SIG-M5 treated with dmso at 0.1 percent for 504 hours (cell line): ENCODE results near the gene FREY1.

Experiments
- DNase-seq: peaks from one replicate; lab custom pipeline; 2025; ENCODE audit not compliant: unreplicated experiment; lab: John Stamatoyannopoulos, UW

The FREY1 gene

DNA sequence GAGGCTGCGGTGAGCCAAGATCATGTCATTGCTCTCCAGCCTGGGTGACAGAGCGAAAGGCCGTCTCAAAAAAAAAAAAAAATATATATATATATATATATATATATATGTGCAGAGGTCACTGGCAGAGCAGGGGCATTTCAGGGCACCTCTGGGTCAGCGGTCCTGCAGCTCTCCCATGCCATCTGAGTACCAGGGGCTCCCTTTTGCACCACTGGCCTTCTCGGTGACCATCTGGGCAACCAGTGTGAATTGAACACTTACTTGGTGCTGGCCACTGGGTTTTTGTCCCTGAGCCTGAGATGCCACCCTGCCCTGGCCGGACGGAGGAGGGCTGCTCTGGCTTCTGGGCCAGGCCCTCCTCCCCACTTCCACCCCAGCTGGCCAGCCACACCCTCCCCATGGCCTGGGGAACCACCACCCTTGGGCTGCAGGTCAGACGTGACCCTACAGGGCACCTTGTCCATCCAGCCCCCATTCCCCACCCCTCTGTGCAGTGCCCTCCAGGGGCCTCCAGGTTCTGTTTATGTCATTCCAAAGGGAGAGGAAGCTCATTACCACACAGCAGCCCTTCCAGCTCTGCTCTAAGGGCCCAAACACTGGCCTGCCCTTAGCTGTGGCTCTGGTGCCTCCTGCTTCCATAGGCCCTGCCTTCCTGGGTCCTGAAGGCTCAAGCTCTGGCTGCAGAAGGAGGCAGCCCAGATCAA, 11.4 kb downstream of the FREY1 start:
- no peak for DNase-seq

DNA sequence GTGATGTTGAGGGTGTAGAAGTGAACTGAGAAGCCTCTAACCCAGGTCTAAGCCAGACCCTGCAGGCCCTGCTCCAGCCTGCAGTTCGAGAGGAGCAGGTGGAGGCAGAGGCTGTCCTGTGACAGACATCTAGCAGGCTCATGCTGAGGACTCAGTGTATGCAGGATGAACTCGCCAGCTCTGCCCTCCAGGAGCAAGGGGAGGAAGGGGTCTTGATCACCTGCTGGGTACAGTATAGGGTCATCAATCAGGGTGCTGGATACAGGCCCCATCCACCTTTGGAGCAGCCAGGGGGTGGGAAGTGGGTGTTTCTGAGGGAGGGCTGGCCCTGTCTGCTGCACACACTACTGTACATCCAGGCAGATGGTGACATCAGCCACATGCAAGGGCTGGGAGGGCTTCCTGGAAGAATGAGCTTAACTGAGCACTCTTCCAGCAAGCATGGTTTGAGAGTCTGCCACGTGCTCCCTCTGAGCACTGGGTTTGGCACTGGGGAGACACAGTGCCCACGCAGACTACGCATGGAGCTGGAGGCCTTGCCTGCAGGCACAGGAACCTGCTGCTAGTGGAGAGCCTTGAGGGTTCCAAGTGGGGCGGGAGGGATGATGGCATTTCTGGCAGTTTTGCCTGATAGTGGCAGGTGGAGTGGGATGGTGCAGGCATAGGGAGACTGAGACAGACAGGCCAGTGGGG, 12.4 kb downstream of the FREY1 start:
- no peak for DNase-seq

DNA sequence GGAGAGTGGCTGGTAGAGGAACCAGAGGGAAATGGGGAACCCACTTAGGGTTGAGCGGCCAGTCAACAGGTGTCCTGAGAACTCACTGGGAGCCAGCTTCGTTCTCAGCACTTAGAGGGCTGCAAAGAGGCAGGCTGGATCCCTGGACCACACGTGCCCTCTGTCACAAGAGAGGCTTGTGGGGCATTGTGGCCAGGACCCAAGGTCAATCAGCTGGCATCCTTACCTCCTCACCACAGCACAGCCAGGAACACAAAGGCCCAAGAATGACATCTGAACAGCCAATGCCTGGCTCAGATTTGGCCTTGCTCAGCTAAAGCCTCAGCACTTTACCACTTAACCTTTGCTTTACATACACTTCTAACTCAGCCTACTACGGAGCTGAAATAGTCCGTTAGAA, 14.2 kb downstream of the FREY1 start:
- no peak for DNase-seq

DNA sequence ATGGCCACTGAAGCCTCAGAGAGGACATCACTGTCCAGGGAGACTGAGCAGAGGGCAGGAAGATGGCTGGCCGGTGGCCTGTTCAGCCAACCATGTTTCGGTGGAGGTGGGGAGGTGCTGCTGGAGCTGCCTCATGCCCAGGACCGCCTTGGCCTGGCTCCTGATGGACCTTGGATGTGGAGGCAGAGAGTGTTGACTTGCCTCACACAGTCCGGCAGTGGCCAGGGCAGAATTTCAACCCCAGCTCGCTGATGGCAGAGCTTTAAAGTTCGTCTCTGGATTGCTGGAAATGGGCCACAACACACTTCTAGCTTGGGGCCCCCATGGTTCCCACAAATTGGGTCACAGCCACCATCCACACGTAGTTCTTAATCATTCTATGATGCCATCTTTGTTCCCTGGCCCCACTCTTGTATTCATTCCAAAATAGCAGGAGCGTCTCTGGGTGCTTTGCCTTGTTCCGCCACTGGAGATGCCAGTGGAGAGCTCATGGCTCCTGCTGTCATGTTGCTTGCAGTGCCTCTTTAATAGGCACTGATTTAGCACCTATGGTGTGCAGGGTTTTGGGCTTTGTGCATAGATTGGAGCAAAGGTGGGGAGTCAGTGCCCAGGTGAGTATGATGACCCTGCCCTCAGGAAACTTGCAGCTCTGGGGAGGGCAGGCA, 16.1 kb downstream of the FREY1 start:
- DNase-seq: no peak

DNA sequence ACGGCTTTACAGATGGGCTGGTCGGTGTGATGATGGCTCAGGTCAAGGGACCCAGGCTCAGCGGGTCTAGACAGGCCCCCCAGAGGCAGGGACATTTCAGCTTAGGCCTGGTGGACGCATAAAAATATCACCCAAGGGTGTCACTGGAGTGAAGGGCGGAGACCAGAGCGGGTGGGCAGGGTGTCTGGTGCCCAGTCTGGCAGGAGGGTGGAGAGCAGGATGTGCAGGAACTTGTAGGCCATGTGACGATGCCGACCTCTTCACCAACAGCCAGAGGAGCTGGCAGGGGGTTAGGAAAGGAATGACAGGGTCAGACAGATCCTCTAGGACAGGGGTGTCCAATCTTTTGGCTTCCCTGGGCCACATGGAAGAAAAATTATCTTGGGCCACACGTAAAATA, 17.1 kb downstream of the FREY1 start:
- no peak for DNase-seq

DNA sequence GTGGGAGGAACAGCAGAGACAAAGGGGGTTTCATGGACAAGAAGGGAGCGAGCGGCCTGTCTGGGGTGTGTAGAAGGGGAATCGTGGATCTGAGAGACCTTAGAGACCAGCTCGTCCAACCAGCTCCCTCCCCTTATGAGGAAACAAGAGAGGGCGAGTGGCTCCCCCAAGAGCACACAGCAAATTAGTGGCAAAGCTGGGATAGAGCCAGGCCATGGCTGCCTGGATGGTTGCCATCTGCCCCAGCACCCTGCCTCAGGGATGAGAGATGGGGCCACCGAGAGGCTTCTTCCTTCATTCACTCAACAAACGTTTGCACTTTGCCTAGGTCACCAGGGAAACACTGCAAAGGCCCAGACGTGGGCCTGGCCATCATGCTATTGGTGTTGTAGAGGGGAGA, 17.5 kb downstream of the FREY1 start:
- DNase-seq: no peak

DNA sequence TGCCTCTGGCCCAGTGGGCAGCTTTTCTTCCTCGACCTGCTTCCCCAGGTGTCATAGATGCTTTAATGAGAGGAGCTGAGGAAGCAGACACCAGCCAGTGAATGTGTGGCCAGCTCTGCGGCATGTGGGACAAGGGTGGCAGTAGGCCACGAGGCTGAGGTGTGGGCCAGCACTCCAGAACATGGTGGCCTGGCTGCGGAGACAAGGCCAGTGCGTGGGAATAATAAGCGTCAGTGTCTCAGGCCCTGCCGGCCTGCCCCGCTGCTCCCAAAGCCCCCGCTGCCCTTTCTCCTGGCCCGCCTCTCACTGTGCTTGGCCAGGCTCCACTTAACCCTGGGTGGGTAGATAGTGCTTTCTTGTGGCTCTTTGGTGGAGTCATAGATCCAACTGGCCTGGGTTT, 19.5 kb downstream of the FREY1 start:
- DNase-seq: no peak

DNA sequence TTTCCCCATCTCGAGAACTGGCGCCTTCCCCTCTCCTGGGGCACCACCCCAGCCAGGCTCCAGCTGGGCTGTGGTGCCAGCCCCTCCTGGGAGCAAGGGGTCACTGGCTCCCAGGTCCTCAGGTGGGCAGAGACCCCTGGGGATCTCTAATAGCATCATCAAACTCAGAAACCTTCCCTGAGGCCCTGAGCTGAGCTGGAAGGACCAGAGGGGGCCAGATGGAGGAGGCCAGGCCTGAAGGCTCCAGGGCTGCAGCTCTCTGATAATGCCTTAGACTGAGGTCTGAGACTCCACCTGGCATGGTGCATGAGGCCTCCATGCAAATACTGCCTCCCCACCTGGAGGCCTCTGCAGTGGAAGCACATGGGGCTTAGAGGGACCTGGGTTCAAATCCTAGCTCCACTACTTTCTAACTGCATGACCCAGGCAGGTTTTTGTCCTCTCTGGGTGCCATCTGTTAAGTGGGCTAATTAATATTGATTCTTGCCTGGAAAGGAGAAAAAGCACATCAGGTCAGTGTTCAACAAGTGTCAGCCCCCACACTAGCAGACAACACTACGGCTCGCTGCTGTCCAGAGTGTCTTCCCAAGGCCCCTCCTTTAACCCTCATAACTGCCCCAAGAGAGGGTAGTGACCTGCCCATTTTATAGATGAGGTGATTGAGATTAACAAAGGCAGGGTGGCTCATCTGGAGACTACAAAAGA, 20.1 kb downstream of the FREY1 start:
- no peak for DNase-seq

DNA sequence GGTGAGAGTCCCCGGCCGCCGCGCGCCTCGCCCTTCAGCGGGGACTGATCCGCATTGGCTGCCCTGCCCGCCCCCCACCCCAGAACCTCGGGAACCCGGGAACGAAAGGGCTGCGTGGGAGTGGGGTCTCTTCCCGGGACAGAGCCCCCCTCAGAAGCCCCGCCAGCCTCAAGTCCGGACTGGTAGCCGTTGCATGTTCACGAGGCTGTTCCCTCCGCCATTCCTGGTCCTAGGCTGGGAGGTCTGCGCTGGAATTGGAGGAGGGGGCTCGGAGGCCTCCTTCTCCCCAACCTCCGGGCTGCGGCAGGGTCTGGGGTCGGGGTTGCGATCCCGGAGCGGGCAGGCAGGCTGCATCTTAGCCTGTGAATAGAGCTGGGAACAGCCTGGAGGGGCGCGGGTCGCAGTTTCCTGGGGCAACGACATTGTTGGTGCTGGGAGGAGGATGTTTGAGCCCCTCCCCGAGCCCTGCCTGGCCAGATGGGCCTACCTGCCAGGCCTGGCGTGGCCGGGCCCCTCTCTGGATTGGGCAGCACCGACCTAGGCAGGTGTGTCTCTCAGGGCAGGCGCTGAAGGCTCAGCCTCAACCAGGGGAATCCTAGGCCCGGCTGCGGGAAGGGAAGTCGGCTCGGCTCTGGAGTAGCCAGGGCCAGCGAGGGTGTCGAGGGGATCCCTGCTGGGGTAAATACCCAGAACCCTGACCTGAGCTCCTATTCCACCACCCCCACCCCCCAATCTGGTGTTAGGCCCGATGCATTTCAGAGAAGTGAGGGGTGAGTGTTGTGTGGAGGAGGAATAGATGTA, 20.9 kb downstream of the FREY1 start:
- DNase-seq: no peak

DNA sequence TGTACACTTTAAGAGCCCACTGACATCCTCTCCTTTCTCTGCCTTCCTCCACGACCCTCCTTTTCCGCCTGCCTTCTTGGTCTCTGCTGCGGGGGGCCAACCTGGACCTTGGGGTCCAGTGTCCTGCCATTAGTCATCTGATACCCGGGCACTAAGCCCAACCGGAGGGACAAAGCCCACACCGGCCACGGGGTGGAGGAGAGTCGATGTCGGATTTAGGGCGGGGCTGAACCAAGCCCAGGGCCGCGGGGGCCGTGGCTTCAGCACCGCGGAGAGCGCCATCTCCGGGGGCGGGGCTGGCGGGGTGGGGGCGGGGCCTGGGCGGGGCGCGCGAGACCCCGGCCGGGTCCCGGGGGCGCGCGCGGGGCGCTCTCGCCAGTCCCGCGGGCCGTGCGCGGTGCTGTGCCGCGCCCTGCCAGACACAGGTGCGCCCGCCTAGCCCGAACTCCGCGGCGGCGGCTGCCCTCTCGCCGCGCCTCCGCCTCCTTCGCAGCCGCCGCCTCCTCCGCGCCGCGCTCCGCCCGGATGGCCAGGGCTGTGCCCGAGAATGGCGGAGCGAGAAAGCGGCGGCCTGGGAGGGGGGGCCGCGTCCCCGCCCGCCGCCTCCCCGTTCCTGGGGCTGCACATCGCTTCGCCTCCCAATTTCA, 21.7 kb downstream of the FREY1 start, which contains the start of gene MAPK8IP1:
Gene MAPK8IP1 (plus strand): TSS at position 378 of the 647 bp plus-strand sequence. CDS start 170 bp downstream, at position 548.
- peak; percentile 36 for DNase-seq

DNA sequence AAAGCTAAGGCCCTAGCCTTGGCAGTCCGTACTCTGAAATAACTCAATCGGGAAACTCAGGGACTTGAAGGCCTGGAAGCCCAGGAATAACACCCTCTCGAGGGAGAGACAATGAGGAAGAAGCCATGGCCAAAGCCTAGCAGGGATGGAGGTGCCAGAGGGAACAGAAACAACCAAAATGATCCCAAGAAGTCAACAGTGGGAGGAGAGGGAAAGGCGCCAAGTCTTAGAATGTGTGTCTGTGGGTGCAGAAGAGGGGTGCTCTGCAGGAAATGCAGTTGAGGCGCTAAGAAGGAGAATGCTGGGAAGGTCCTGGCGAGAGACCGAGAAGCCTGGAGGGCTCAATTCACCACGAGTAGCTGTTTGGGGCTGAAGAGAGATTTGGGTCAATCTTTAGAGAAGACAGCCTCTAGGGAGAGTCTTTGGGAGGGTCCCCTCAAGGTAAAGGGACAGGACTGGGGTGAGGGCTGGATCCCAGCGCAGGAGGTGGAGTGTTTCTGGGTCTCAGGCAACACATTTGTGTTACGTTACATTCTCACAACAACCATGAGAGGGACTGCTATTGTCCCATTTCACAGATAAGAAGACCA, 22.4 kb downstream of the FREY1 start:
- no peak for DNase-seq

DNA sequence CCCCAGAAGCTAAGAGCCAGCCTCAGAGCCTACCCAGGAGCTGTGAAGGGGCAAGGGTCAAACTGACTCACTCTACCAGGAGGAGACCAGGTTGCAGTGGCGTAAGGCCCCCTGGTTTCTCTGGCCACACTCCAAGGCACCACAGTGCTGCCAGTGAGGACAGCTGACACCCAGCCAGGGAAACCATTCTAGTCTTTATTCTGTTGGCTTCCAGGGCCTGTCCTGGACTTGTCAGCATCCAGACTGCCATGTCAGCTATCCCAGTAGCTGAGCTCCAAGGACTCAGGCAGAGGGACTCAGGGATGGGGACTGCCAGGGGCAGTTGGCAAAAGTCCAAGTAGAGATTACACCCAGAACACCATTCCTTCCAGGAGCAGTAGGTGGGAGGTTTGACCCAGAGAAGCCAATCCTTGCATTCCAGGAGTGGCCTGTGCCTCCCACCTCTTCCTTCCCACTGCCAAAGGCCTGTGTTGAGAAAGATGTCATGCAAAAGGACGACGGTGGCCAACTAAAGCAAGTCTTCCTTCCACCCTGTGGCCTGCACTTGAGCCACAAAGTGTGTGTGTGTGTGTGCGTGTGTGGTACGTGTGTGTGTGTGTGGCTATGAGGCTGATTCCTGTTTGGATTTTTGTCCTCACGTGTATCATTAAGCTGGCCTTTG, 25.2 kb downstream of the FREY1 start:
- no peak for DNase-seq

DNA sequence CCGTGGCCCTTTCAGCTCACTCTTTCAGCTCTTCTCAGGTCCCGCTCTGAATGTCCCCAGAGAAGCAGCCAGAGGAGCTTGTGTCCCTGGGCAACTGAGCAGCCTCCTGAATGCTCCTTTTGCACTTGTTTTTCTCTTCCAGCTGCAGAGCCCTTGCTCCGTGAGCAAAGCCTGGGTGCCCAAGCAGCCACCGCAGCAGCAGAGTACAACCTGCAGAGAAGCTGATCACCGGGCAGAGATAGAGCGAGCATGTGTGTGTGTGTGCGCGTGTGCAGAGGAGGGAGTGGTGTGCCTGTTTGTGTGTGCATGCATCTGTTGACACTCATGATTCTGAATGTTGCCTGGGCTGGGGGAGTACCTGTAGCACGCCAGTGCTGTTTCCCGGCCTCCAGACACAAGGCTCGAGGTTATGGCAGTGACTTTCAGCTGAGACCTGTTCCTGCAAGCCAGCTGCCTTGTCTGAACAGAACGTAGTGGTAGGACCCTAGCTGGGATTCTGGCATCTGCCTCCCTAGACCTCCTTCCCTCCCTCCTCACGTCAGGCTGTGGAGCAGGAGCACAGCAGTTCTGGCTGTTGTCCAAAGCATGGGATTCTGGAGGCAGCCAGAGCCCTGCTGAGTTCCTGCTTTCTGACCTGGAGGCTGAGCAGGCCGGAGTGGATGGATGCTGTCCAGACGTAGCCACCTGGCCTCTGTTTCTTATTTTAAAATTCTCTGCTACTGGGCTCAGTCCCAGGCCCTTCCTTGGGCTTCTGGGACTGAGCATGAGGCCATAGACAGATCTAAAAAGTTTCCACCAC, 26.1 kb downstream of the FREY1 start:
- DNase-seq: no peak

DNA sequence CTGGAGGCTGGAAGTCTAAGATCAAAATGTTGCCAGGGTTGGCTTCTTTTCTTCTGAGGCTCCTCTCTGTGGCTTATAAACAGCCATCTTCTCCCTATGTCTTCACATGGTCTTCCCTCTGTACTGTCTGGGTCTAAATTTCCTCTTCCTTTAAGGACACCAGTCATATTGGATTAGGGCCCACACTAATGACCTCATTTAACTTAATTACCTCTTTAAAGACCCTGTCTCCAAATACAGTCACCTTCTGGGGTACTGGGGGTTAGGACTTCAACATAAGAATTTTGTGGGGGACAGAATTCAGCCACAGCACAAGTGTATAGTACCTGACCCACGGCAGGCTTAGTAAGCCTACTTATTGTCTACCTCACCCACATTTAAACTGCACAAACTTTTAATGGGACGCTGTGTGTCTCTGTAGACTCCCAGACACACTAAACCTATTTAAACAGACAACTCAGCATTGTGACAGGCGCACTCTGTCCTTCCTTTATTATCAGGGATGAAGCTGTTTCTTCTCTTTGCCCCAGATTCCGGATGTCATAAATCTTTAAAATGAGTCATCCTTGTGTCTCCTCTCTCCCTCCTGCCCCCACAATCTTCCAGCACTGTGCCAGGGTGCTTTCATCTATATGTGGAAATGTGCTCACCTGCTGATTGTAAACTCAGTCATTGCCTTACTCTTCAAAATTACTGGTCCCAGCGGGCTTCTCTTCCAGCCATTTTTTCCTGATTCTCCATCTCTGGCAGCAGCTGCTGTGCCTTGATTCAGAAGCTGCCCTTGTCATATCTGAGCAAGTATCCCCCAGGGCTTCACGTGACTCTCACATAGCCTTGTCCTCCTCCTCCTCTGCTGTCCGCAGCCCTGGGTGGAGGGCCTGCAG, 27.0 kb downstream of the FREY1 start:
- DNase-seq: no peak

DNA sequence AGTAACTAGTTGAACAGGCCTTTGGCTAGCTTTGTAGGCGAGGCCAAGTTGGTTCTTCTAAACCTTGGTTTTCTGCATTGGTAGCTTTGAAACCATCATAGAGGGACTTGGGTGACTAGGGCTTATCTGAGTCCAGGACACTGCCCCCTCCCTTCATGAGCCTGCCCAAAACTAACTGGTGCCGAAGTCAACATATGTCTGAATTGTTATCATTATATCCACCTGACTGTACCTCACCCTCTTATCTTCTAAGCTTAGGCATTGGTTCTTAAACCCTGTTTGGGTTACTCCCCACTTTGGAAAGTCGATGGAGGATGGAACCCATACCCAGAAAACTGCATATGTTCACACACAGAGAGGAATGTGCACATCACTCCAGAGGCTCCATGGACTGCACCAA, 29.2 kb downstream of the FREY1 start:
- DNase-seq: no peak

DNA sequence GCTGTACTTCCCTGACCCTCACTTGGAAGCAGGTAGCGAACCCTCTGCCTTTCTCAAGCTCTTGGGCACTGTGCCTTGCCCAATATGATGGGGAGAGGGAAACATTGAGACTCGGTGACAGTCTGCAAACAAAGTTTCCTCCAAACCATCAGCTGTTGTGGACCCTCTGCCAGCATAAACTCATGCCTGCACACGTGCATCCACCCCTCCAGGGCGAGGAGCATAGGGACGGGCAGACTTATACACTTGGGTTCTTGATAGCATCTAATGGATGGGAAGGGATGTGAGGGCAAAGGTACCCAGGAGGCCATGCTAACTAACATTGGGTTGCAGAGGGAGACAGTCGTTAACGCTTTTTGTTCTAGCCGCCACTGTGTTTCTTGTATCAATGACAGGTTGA, 29.9 kb downstream of the FREY1 start:
- no peak for DNase-seq

DNA sequence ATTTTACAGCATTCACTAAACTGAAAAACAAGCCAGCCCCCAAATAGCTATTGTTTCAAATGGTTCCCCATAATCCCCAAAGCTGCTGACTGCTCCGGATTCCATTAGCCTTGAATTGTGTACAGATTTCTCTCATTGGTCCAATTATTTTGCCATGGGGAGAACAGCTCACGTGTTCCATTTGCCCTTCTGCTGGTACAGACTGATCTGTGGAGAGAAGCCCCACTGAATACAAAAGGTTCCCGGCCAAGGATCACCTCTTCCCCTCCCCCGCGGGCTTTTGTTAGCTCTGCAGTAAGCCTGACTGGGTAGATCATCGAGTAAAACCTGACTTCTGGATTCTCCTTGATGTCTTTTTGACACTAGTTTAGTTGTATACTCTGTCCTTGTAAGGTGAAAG, 30.7 kb downstream of the FREY1 start:
- no peak for DNase-seq
